GM21423 (cell line): Measurements from ENCODE around the gene ST8SIA2.
"Not testable (repeated sequence)": the region's sequence is repeated elsewhere in the genome, so short reads cannot be mapped to it uniquely, and the experiment has no call there.

Source experiments
- ATAC-seq: cut with Tn5 transposase; IDR thresholded peaks from one replicate; pipeline ENCODE4 v1.9.1; 2021; ENCODE audit warnings: mild to moderate bottlenecking, moderate library complexity; ENCODE audit not compliant: unreplicated experiment

ST8SIA2 gene

GRCh38 chr15:92435145-92435544 lies 41.5 kb downstream of the ST8SIA2 start:
- ATAC-seq: no peak

- ATAC-seq: no peak
Observed at GRCh38 chr15:92438471-92438870, 44.8 kb downstream of the ST8SIA2 start.

- no peak for ATAC-seq
Observed at GRCh38 chr15:92443381-92443780, 49.7 kb downstream of the ST8SIA2 start.

- ATAC-seq: no peak
Observed at GRCh38 chr15:92444631-92445030, 51.0 kb downstream of the ST8SIA2 start.

GRCh38 chr15:92448370-92448769 lies 54.7 kb downstream of the ST8SIA2 start:
- ATAC-seq: no peak

- ATAC-seq: no peak
Observed at GRCh38 chr15:92449476-92449875, 55.8 kb downstream of the ST8SIA2 start.

GRCh38 chr15:92451225-92451825 lies 57.6 kb downstream of the ST8SIA2 start:
- ATAC-seq: no peak

- ATAC-seq: no peak
Observed at GRCh38 chr15:92452143-92452542, 58.5 kb downstream of the ST8SIA2 start.

- ATAC-seq: no peak
Observed at GRCh38 chr15:92453607-92454006, 59.9 kb downstream of the ST8SIA2 start.

GRCh38 chr15:92454555-92455105 lies 60.9 kb downstream of the ST8SIA2 start:
- no peak for ATAC-seq

GRCh38 chr15:92455271-92455670 lies 61.6 kb downstream of the ST8SIA2 start:
- ATAC-seq: no peak

GRCh38 chr15:92457471-92458041 lies 63.9 kb downstream of the ST8SIA2 start:
- no peak for ATAC-seq

GRCh38 chr15:92460023-92460422 lies 66.3 kb downstream of the ST8SIA2 start:
- ATAC-seq: no peak

GRCh38 chr15:92462424-92463125 lies 68.9 kb downstream of the ST8SIA2 start:
- no peak for ATAC-seq

- no peak for ATAC-seq
Observed at GRCh38 chr15:92463352-92463751, 69.7 kb downstream of the ST8SIA2 start.

- no peak for ATAC-seq
Observed at GRCh38 chr15:92463826-92464225, 70.1 kb downstream of the ST8SIA2 start.

GRCh38 chr15:92466834-92467233 lies 73.2 kb downstream of the ST8SIA2 start:
- no peak for ATAC-seq

GRCh38 chr15:92467245-92467644 lies 73.6 kb downstream of the ST8SIA2 start:
- no peak for ATAC-seq

GRCh38 chr15:92468991-92469390 lies 75.3 kb downstream of the ST8SIA2 start:
- no peak for ATAC-seq

GRCh38 chr15:92471288-92471687 lies 77.6 kb downstream of the ST8SIA2 start:
- ATAC-seq: no peak

- no peak for ATAC-seq
Observed at GRCh38 chr15:92473756-92474155, 80.1 kb downstream of the ST8SIA2 start.

GRCh38 chr15:92479730-92480129 lies 86.0 kb downstream of the ST8SIA2 start:
- not testable (repeated sequence) for ATAC-seq
